ENCODE data around the gene TSPO2.

TSPO2 gene

DNA sequence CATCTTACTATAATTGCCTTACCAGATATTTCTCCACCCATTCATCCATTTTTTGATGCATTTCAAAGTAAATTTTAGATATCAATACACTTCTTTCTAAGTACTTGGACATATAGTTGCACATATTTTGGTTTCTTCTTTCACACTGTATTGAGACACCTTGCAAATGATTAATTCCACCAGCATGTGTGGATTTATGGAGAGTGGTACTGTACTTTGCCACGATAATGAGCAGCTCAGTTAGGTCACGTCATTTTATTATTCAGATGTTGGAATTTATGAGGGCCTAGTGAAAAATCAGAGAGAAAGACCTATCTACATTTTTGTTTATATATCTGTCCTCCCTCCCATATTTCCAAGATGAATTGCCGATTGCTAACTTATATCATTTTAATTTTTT is 35.8 kb downstream of the TSPO2 start:
- no peak for DNase-seq

DNA sequence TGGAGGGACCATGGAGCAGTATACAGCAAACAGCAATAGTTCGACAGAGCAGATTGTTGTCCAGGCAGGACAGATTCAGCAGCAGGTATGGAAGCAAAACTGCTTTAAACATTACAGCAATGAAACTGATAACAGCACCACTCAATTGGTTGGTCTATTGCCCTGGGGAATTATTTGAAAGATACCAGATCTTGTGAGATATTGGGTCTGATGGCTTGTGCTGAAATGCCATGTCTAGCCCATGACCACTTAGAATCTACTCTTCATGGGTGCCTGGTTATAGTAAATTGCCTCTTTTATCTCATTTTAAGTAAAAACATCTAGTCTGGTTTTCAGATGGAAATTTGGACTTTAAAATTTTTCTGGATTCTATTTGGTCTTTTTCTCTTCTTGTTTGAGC is 36.8 kb downstream of the TSPO2 start:
- no peak for DNase-seq

DNA sequence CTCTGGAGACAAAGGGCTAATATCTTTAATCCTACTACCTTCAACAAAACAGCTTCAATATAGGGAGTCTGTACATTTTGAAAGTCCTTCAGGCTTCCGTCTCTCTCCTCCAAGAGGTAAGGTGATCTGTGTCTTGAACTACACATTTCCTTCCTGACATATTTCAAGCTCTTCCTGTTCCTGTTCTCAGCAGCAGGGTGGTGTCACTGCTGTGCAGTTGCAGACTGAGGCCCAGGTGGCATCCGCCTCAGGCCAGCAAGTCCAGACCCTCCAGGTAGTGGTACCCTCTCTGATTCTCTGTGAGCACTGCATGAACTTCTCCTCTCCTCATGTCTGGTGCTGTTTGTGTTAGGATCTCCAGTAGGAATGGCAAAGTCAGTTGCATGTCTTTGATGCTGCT is 38.4 kb downstream of the TSPO2 start:
- no peak for DNase-seq

DNA sequence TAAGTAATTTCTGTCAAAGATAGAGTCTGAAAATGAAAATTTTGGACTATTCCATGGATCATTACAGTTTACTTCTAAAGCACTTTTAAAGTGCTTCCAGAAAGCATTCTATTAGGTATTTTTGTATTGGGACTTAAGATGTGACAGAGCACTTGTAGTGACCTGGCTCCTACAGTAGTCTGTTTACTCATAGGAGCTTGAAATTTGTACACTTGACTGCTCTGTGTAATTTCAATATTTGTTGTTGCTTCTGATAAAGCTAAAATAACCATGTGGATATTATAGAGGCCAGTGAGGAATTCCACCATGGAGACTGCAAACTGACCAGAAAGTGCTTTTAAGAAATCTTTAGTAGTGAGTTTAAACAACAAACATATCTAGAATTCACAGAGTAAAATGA is 40.8 kb downstream of the TSPO2 start:
- no peak for DNase-seq

DNA sequence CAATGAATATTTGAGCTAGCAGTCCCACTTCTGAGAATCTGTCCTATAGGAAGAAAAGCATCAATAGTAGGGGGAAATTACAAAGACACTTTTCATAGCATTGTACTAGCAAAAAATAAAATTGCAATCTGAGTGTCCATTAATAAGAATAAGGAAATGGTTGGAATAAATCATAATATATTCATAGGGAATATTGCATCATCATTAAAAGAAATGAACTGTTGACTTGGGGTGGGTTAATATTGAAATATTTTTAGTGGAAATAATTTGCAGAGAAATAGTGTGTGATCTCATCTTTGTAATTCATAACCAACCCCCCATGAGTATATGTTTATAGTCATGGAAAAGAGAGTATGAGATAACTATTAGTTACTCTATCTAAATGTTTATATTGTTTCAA is 42.9 kb downstream of the TSPO2 start:
- DNase-seq: no peak

DNA sequence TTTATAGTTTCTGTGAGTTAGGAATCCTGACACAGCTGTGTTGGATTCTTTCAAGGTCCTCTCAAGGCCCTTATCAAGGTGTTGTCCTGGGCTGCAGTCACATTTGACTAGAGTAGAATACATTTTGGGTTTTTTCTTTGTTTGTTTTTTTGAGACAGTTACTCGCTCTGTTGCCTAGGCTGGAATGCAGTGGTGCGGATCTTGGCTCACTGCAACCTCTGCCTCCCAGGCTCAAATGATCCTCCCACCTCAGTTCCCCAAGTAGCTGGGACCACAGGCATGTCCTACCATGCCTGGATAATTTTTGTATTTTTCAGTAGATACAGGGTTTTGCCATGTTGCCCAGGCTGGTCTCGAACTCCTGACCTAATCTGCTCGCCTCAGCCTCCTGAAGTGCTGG is 46.2 kb downstream of the TSPO2 start:
- DNase-seq: no peak

DNA sequence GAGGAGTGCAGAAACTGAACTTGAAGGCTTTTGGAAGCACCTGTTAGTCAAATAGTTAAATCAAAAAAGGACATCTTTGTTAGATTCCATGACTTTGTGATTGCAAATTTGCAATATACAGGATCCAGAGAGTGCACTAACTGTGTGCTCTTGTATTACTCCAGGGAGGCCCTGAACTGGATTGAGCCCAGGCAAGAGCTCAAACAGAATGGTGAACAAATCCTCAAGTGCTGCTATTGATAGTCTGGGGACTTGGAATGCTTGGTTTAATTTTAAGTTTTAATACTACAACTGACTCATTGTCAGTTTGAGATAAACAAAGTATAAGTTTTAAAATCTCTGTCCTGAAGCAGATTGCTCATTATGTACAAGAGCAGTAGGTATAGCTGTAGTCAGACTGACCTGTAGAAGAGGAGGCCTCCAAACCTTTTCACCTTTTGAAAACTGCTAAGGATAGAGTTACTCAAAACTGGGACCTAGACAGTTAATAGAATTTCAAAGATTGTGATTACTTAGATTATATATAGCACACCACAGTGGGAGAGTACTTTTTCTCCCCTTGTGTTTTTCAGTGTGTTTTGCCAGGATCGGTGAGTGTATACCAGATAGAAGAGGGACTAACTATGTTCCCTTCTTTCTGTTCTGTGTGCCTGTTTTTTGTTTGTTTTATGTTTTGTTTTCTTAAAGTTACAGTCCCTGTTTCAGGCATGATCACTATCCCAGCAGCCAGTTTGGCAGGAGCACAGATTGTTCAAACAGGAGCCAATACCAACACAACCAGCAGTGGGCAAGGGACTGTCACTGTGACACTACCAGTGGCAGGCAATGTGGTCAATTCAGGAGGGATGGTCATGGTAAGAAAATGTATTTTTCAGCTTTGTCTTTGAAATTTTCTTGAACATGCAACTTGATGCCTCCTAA is 48.8 kb downstream of the TSPO2 start:
- DNase-seq: no peak

DNA sequence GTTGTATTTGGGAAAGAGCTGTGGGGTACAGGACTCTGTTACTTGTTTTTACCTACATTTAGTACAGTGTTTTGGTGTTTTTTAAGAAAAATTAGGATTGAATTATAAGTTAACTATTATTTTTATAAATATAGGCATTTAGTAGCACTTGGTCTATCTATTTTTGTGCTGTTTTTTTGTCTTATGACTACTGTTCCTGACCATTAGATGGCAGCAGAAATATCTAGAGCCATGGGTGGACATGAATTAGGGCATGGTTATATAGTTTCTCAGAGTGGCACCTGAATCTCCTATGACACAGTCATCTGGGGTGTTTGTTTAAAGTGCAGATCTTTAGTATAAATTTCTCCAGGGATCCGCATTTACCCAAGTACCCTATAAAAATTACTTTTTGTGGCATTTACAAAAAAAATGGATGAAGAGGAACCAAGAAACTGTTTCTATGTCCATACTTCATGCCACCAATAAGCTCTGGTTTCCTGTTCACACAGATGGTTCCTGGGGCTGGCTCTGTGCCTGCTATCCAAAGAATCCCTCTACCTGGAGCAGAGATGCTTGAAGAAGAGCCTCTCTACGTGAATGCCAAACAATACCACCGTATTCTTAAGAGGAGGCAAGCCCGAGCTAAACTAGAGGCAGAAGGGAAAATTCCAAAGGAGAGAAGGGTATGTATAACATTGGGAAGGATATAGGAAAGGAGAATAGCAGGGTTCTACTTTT is 50.3 kb downstream of the TSPO2 start:
- DNase-seq: no peak

DNA sequence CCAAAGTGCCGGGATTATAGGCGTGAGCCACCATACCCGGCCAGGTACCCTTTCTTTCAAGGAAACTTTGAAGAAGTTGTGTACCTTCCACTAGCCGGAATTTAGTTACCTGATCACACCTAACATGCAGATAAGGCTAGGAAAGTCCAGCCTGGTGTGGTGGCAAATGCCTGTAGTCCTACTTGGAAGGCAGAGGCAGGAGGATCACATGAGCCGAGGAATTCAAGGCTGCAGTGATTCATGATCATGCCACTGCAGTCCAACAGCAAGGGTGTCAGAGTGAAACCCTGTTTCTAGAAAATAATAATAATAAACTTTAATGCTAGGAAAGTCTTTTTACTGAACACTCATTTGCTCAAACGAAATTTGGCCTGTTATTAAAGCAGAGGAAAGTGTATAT is 51.5 kb downstream of the TSPO2 start:
- DNase-seq: no peak

All from stimulated activated CD4-positive, alpha-beta T cell treated with anti-CD3 and anti-CD28 coated beads, Interleukin-4, amount 100 ng/mL, for 1 hour (primary cell).